Activated T-cell treated with anti-CD3 and anti-CD28 coated beads, Interleukin-2, amount 50 U/mL, for 72 hours (primary cell): ENCODE results near the gene TNIP3. TPM values are rescaled to one million over a fixed set of nuclear protein-coding genes. Genes with fewer than 3 reads are reported as not detected.
A peak's percentile ranks its signal among the peaks of the same experiment; 100 is the strongest.

Experiments used
- ATAC-seq, 2 donors: fragments of 150-1000 bp; cut with Tn5 transposase; replicated peaks in 1 of 2; 2 replicates each; pipeline ENCODE4 v1.10.0; 2021; ENCODE audit warnings: moderate library complexity in 2 of 2, mild to moderate bottlenecking in 1 of 2
- DNase-seq, 2 donors: peaks; one replicate each; pipeline ENCODE4 v3.0.0; 2021 to 2022; ENCODE audit warnings: mixed read lengths in 1 of 2
- H3K27ac Mint-ChIP-seq: one replicate; pipeline ENCODE4 v1.8.0; 2022; ENCODE audit warnings: mild to moderate bottlenecking, moderate library complexity, mixed read lengths
- H3K27me3 Mint-ChIP-seq: one replicate; pipeline ENCODE4 v1.8.0; 2022; ENCODE audit warnings: low read depth, mixed read lengths
- H3K36me3 Mint-ChIP-seq, 2 donors: one replicate each; pipeline ENCODE4 v1.8.0; 2022; ENCODE audit warnings: mixed read lengths in 2 of 2, mild to moderate bottlenecking in 1 of 2; ENCODE audit not compliant: insufficient read depth in 2 of 2
- H3K4me1 Mint-ChIP-seq: one replicate; pipeline ENCODE4 v1.8.0; 2022; ENCODE audit warnings: low read depth, mixed read lengths
- H3K4me3 Mint-ChIP-seq, 2 donors: one replicate each; pipeline ENCODE4 v1.8.0; 2022; ENCODE audit warnings: mild to moderate bottlenecking in 2 of 2, mixed read lengths in 2 of 2, moderate library complexity in 2 of 2
- H3K9me3 Mint-ChIP-seq, 2 donors: one replicate each; pipeline ENCODE4 v1.8.0; 2022; ENCODE audit warnings: mixed read lengths in 2 of 2
- total RNA-seq, 2 donors: library from RNA; stranded (reverse); gene quantifications; one replicate each; pipeline ENCODE4 v1.2.3, GENCODE V29; 2022

TNIP3 gene
- total RNA-seq, 2 donors from 2014 or later: 2.3 to 6.1 TPM

DNA sequence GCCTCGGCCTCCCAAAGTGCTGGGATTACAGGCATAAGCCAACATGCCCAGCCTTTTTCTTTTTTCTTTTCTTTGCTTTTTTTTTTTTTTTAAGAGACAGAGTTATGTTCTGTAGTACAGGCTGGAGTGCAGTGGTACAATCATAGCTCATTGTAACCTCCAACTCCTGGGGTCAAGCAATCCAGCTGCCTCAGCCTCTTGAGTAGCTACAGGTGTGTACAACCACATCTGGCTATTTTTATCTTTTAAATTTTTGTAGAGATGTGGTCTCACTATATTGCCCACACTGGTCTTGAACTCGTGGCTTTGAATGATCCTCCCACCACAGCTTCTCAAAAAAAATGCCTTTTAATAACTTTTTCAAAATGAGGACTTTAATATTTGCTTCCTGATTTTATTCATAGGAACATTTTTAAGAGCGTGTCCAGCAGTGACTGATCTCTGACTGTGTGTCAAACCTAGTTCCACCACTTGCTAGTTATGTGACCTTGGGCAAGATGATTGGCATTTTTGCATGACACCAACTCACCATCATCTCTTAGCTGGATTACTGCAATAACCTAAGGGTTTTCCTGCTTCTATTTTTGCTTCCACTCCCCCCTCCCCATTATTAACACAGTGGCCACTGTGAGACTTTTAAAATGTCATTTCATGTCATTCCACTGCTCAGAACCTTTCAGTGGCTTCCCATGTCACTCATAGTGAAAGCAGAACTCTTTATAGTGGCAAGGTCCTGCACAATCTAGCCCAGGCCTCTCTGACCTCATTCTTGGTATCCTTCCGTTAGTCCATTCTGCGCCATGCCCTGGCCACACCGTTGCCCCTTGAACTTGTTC is 4.5 kb upstream of the TNIP3 start:
- DNase-seq (no peak), ATAC-seq (no peak)
- H3K27me3 Mint-ChIP-seq: no peaks in the 10 kb centered on the region
- H3K27ac Mint-ChIP-seq: no peak overlapping the region
- peaks cover 41% of the 10 kb centered on the region for H3K4me1 Mint-ChIP-seq
- no peaks in the 10 kb centered on the region for H3K9me3 Mint-ChIP-seq
- H3K4me3 Mint-ChIP-seq: no peak overlapping the region
- peaks cover 0 to 4% of the 10 kb centered on the region in 2 donors for H3K36me3 Mint-ChIP-seq

DNA sequence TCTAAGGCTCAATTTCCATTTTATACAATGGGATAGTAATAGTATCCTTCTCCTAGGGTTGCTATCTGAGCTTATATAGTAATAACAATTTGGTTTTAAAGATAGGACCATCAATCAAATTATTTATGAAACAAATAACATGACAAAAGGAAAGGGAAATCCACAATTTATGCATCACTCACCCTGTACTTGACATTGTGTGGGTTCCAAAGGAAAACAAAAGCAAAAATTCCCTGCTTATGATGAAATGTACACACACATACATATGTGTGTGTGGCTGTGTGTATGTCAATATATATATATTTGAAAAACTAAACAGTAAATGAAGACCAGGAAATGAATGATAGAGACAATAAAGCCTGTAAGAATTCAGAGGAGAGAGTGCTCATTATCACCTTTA is 2.9 kb upstream of the TNIP3 start:
- Mint-ChIP-seq H3K4me1 (peaks cover 41% of the 10 kb centered on the region), H3K27ac (no peak overlapping the region), H3K4me3 (no peak overlapping the region), H3K9me3 (no peaks in the 10 kb centered on the region), H3K27me3 (no peaks in the 10 kb centered on the region), H3K36me3 (peaks cover 0 to 3% of the 10 kb centered on the region in 2 donors)
- DNase-seq: no peak
- ATAC-seq: no peak

DNA sequence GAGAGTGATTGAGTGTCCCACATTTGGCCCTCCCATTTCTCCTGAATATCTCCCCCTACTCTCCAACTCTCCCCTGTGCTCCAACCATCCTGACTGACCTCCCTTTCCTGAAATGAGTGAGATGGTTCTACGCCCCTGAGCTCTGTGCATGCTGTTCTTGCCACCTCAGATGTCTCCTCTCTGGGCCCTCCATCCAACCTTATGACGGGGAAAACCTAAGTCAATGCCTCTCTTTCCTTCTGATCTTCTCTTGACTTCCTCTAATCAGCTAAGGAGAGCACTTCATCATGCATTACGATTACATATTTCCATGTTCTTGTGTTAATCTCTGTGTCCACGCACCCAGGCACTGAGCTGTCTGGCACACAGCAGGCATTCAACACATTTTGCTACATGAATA is 1.1 kb upstream of the TNIP3 start:
- Mint-ChIP-seq H3K27ac (no peak overlapping the region), H3K4me3 (no peak overlapping the region), H3K27me3 (no peaks in the 10 kb centered on the region), H3K36me3 (peaks cover 0 to 2% of the 10 kb centered on the region in 2 donors), H3K9me3 (no peaks in the 10 kb centered on the region), H3K4me1 (peaks cover 41% of the 10 kb centered on the region)
- DNase-seq (no peak), ATAC-seq (no peak)

DNA sequence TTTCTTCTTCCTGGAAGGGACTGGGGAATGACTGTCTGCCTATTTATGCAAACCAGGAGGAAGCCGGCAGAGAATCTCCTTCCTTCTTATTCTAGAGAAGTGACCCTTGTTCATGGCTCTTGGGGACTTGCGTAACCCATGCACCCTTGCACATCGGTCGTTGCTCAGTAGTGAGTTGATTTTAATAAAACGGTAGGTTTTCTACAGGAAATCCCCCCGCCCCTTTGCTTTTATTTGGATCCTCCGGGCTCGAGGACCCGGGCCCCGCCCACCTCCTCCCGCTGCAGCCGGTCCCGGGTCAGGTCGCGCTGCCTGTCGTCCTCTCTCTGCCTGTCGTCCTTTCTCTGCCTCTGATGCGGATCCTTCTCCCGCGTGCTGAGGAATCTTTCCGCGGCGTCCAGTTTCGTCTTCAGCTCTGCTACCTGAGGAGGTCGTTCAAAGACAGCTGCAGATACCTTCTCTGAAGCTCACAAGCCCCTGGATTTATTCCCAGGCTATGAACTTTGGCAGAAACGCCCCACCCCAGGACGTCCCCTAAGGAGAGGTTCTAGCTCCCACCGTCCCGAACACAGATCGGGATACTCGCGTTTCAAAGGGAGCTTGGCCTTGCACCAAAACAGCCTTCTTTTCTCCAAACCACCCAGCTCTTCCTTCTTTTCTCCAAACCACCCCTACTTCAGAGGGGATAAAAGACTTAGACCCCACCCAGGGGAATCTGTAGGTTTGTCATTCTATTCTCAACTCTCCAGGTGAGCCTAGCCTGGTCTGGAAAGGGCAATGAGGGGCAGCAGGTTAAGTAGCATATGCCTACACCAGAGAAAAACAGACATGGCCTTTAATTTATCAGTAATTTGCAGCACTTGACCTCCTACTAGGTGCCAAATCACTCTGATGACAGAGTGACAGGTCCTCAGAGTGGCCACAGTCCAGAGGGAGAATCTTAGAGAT is 7.0 kb downstream of the TNIP3 start:
- Mint-ChIP-seq H3K36me3 (peaks cover 0 to 1% of the 10 kb centered on the region in 2 donors), H3K4me3 (peak overlapping the region; percentile 78 to 92), H3K27me3 (peaks cover 16% of the 10 kb centered on the region), H3K27ac (no peak overlapping the region), H3K9me3 (no peaks in the 10 kb centered on the region), H3K4me1 (peaks cover 44% of the 10 kb centered on the region)
- DNase-seq (peak; percentile 17 to 33), ATAC-seq (peak in 1 of 2 donors; percentile 26)

DNA sequence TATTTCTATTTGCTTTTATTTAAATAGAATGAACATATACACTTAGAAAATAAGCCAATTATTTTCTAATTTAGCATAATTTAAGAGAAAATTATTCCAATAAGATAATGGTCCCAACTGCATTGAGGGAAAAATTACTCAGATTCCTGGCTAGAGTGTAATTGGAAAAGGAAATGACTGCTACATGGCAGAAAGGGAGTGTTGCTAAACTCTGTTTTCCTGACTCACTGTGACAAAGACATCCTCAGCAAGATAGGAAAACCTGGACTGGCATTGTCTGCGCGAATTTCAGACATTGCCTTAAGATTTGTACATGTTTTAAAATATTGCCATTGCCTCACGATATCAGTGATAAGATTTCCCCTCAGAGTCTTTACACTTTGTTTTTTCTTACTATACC is 8.2 kb downstream of the TNIP3 start:
- Mint-ChIP-seq H3K36me3 (peaks cover 0 to 1% of the 10 kb centered on the region in 2 donors), H3K4me3 (peak overlapping the region; percentile 34 to 72), H3K27ac (no peak overlapping the region), H3K27me3 (peaks cover 16% of the 10 kb centered on the region), H3K4me1 (peaks cover 56% of the 10 kb centered on the region), H3K9me3 (no peaks in the 10 kb centered on the region)
- DNase-seq: no peak
- no peak for ATAC-seq

DNA sequence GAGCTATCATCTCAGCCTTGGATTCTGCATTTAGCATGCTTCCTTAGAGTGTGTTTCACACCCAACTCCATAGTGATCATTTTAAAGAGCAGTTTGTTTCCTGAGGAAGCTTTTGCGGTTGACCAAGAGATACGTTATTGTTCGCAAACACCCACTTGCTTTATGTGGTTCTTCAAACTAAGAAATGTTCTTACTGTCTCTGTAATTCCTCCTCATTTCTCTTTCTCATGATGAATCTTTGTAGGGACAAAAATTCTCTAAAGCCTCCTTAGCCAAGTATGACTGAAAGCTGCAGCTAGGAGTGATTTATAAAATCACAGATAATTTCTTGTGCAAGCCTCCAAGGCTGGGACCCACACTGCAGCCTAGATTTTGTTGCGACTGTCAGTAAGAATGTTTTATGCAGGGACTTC is 10.0 kb downstream of the TNIP3 start:
- Mint-ChIP-seq H3K36me3 (peaks cover 0 to 1% of the 10 kb centered on the region in 2 donors), H3K4me1 (peaks cover 68% of the 10 kb centered on the region), H3K27ac (peak overlapping the region; percentile 30), H3K4me3 (peak overlapping the region; percentile 40 to 66), H3K9me3 (no peaks in the 10 kb centered on the region), H3K27me3 (peaks cover 16% of the 10 kb centered on the region)
- DNase-seq (peak; percentile 25 to 28), ATAC-seq (peak; percentile 83 to 87)

DNA sequence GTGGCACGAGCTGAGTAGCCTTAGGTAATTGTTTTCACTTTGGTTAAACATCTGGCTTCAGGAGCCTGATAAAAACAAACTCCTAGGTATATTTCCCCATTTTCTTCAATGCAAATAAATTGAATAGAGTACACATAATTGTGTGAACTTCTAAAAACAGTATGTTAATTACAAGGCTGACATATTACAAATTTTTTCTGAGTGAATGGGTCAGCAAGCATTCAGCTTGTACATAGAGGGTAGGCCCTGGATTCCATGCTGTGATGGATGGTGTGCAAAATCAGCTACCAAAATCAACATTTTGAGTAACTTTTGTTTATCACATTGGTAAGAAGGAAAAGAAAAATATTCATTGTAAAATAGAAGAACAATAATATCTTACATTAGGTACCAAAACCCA is 12.2 kb downstream of the TNIP3 start:
- peaks cover 11% of the 10 kb centered on the region for H3K27me3 Mint-ChIP-seq
- DNase-seq: no peak
- H3K36me3 Mint-ChIP-seq: peaks cover 1 to 5% of the 10 kb centered on the region in 2 donors
- no peak for ATAC-seq
- no peak overlapping the region for H3K27ac Mint-ChIP-seq
- no peak overlapping the region for H3K4me3 Mint-ChIP-seq
- H3K9me3 Mint-ChIP-seq: no peaks in the 10 kb centered on the region
- H3K4me1 Mint-ChIP-seq: peaks cover 74% of the 10 kb centered on the region

DNA sequence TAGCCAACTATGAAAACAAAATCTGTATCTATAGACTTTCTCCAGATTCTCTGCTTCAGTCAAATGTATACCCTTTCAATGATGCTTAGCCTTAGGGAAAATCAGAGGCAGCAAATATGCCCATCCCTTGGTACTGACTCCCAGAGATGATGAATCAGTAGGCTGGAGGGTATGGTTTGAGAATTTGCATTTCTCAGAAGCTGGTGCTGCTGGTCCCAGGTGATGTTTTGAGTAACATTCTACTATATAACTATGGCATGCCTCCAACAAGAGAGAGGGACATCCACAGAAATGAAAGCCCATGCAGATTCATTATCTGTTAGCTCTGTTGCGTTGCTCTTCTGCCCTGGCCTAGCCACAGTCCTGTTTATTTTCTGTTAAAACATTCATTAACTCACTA is 13.6 kb downstream of the TNIP3 start:
- Mint-ChIP-seq H3K4me1 (peaks cover 66% of the 10 kb centered on the region), H3K27ac (peak overlapping the region; percentile 17), H3K27me3 (peaks cover 6% of the 10 kb centered on the region), H3K9me3 (no peaks in the 10 kb centered on the region), H3K36me3 (peaks cover 1 to 5% of the 10 kb centered on the region in 2 donors), H3K4me3 (no peak overlapping the region)
- DNase-seq: peak in 1 of 2 donors; percentile 15
- peak; percentile 71 to 75 for ATAC-seq

DNA sequence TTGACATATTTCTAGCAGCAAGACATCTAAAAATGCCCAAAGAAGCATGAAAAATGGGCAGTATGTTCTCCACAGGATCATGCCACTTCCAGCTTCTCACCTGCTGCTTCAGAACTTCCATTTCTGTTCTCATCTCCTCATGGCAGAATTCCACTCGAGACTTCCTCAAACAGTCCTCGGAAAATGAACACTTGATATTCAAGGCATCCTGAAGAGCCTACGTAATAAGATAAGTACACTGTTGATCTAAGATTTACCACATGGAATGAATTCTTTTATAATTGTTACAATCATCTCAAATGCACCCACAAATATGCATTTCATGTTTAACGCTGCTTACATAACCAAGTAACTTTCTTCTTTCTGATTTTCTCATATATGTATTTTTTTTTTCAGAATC is 14.1 kb downstream of the TNIP3 start:
- H3K4me3 Mint-ChIP-seq: no peak overlapping the region
- no peak overlapping the region for H3K27ac Mint-ChIP-seq
- peaks cover 62% of the 10 kb centered on the region for H3K4me1 Mint-ChIP-seq

DNA sequence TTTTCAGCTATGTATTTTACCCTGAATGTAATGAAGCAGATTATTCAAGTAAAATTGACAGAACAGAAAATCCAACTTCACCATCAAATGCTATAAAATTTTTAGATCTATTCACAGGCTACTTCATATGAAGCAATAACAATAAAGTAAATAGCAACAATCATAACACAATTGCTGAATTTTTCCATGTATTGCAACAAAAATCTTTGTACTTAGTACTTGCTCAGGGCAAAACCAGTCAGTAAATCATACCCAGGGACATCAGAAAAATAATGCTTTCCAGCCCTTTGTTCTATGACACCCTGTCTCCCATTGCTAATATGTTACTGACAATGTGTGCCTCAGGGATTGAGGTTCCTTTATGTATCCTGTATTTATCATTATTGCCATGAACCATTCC is 15.5 kb downstream of the TNIP3 start:
- Mint-ChIP-seq H3K9me3 (no peaks in the 10 kb centered on the region), H3K27ac (no peak overlapping the region), H3K27me3 (peaks cover 6% of the 10 kb centered on the region), H3K4me1 (peaks cover 61% of the 10 kb centered on the region), H3K4me3 (no peak overlapping the region), H3K36me3 (peaks cover 0 to 5% of the 10 kb centered on the region in 2 donors)
- DNase-seq (no peak), ATAC-seq (no peak)

More for the DNA sequence above, 14.1 kb downstream of the TNIP3 start:
- Mint-ChIP-seq H3K27me3 (peaks cover 6% of the 10 kb centered on the region), H3K9me3 (no peaks in the 10 kb centered on the region), H3K36me3 (peaks cover 1 to 5% of the 10 kb centered on the region in 2 donors)
- DNase-seq: no peak
- ATAC-seq: no peak

DNA sequence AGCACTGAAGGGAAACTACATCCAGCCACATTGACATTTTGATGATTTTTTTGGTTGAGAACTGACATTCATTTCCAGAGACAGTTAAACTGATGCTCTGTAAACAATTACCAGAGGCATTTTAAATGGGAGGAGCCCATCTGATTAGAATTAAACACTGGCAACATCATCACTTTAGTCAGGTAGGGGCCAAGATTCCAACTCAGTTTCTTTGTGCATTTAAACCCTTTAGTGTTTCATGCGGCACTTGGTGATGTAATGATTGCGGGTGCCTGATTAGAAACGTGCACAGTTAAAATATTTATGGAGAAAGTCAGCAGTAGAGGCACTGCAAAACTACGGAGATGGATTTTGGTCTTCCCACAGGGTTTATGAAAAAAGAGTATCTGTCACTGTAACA is 16.1 kb downstream of the TNIP3 start:
- Mint-ChIP-seq H3K4me3 (no peak overlapping the region), H3K36me3 (peaks cover 0 to 5% of the 10 kb centered on the region in 2 donors), H3K27ac (peak overlapping the region; percentile 24), H3K9me3 (no peaks in the 10 kb centered on the region), H3K4me1 (peaks cover 61% of the 10 kb centered on the region), H3K27me3 (peaks cover 6% of the 10 kb centered on the region)
- no peak for ATAC-seq
- DNase-seq: no peak

DNA sequence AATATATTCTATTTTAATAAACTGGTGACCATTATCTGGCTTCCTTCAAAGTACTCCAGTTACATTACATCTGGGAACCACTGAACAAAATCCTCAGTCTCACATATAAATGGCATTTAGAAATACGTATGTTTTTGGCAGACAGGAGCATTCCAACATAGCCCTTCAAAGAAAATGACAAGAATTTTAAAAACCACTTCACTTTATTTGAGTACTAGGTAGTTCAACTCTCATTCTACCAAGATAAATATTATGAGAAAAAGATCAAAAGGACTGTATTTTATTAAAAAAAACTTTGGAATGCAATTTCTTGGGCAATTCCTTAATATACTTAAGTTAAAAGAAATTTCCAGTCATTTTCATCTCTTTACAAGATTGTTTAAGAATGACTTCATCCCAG is 17.6 kb downstream of the TNIP3 start:
- peaks cover 0 to 5% of the 10 kb centered on the region in 2 donors for H3K36me3 Mint-ChIP-seq

DNA sequence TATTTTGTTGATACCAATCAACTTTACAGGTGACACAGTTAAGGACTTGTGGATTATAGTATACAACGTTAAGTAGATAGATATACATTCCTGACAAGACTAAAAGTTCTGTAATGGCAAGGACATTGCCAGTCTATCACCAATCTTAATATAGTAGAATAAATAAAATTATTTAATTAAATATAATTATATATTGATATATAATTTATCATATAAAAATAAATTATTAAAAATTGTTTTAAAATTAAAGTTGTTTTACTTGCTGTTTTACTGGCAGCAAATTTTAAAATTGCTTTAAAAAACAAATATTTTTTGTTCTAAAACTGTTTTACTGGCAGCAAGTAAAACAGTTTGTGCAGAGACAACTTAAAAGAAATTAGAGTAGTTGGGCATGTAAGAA is 18.7 kb downstream of the TNIP3 start:
- Mint-ChIP-seq H3K4me3 (no peak overlapping the region), H3K9me3 (no peaks in the 10 kb centered on the region)

More for the DNA sequence above, 17.6 kb downstream of the TNIP3 start:
- peaks cover 6% of the 10 kb centered on the region for H3K27me3 Mint-ChIP-seq
- ATAC-seq (no peak), DNase-seq (no peak)
- no peak overlapping the region for H3K4me3 Mint-ChIP-seq
- H3K4me1 Mint-ChIP-seq: peaks cover 54% of the 10 kb centered on the region
- no peaks in the 10 kb centered on the region for H3K9me3 Mint-ChIP-seq
- H3K27ac Mint-ChIP-seq: no peak overlapping the region

More for the DNA sequence above, 18.7 kb downstream of the TNIP3 start:
- H3K4me1 Mint-ChIP-seq: peaks cover 47% of the 10 kb centered on the region
- ATAC-seq (no peak), DNase-seq (no peak)
- H3K27me3 Mint-ChIP-seq: peaks cover 6% of the 10 kb centered on the region
- H3K36me3 Mint-ChIP-seq: peaks cover 0 to 7% of the 10 kb centered on the region in 2 donors
- H3K27ac Mint-ChIP-seq: no peak overlapping the region
